Stimulated activated CD8-positive, alpha-beta memory T cell treated with anti-CD3 and anti-CD28 coated beads, Interleukin-7, amount 100 ng/mL, for 24 hours (primary cell): ENCODE data around the gene CALML6.
A peak's percentile ranks its signal among the peaks of the same experiment; 100 is the strongest.

Source experiments
- DNase-seq: peaks from one replicate; pipeline ENCODE4 v3.0.0-alpha.2; 2020; ENCODE audit warnings: low read depth

CALML6 gene

GRCh38 chr1:1911350-1912041, 3.6 kb upstream of the CALML6 start:
- no peak for DNase-seq

- DNase-seq: no peak
Measured at GRCh38 chr1:1914101-1914970, 724 bp upstream of the CALML6 start.

GRCh38 chr1:1915911-1916840, 1.1 kb downstream of the CALML6 start:
- DNase-seq: no peak

GRCh38 chr1:1916851-1917251, 1.8 kb downstream of the CALML6 start:
- no peak for DNase-seq

- DNase-seq: no peak
Measured at GRCh38 chr1:1917304-1917976, 2.4 kb downstream of the CALML6 start.

- DNase-seq: no peak
Measured at GRCh38 chr1:1917995-1918900, 3.2 kb downstream of the CALML6 start.

- no peak for DNase-seq
Measured at GRCh38 chr1:1918901-1919303, 3.8 kb downstream of the CALML6 start, which contains the start of gene TMEM52. TMEM52 (minus strand) TSS chr1:1919279; CDS start chr1:1919265, 14 bp downstream.

- DNase-seq: peak; percentile 96
Measured at GRCh38 chr1:1919304-1920056, 4.4 kb downstream of the CALML6 start.

GRCh38 chr1:1920057-1920607, 5.1 kb downstream of the CALML6 start:
- no peak for DNase-seq

GRCh38 chr1:1920608-1921458, 5.8 kb downstream of the CALML6 start:
- no peak for DNase-seq

- DNase-seq: no peak
Measured at GRCh38 chr1:1921459-1921862, 6.4 kb downstream of the CALML6 start.

- DNase-seq: no peak
Measured at GRCh38 chr1:1921901-1922701, 7.0 kb downstream of the CALML6 start.

GRCh38 chr1:1922702-1922955, 7.6 kb downstream of the CALML6 start:
- no peak for DNase-seq

GRCh38 chr1:1922956-1923833, 8.1 kb downstream of the CALML6 start:
- no peak for DNase-seq

- DNase-seq: no peak
Measured at GRCh38 chr1:1924386-1924785, 9.3 kb downstream of the CALML6 start.

GRCh38 chr1:1924849-1925248, 9.8 kb downstream of the CALML6 start:
- no peak for DNase-seq
